IPS-18c (cell line): ENCODE data around the gene ATP5IF1.

Experiments
- H3K4me3 ChIP-seq: 2 replicates; pipeline ENCODE4 v1.7.0; 2013; ENCODE audit warnings: low read depth, mild to moderate bottlenecking, low read length, moderate library complexity; ENCODE audit not compliant: insufficient read depth
- H3K9me3 ChIP-seq: one replicate; pipeline ENCODE4 v1.6.1; 2013; ENCODE audit warnings: mild to moderate bottlenecking, low read length, moderate library complexity; ENCODE audit not compliant: control insufficient read depth, insufficient read depth

Gene ATP5IF1

GRCh38 chr1:28229996-28230395 is 5.9 kb upstream of the ATP5IF1 start:
- Histone ChIP-seq H3K9me3 (no peaks in the 10 kb centered on the region), H3K4me3 (no peak overlapping the region)

- Histone ChIP-seq H3K9me3 (no peaks in the 10 kb centered on the region), H3K4me3 (peak within 1 kb of the TSS; percentile 98)
Observed at GRCh38 chr1:28232558-28233263, 3.2 kb upstream of the ATP5IF1 start, which contains the start of gene DNAJC8. TSS of gene DNAJC8 (minus strand) at chr1:28233029. CDS start at chr1:28232998, 31 bp downstream.

GRCh38 chr1:28233264-28233606 is 2.7 kb upstream of the ATP5IF1 start:
- no peak overlapping the region for H3K4me3 ChIP-seq

DNA sequence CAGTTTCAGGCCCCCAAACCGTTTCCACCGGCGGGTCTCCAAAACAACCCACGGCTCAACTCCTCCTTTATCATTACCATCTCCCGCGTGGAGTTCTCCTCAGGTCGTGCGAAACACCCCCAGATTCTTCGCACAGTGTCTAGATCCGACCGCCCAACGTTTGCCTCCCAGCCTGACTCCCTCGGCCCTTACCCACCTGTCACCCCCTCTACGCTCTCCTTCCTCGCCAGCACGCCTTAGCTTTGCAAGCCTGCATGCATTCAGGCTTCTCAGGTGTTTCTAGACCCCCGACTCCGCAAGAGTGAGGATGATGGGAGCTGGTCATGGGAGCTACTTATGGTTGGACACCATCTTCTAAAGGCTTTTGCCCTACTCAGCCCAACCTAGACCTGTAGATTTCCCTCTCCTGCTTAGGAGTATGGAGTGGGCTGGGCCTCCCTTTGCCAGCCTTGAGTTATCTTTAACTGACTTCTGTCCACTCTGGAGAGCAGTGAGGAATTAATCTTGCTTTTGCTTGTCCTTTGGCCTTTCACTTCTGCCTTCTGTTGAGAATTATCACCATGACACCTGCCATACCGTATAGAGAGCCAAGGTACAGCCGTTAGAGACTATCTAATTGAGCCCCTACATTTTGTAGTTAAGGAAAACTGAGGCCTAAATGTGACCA is 865 bp downstream of the ATP5IF1 start:
- Histone ChIP-seq H3K4me3 (peak overlapping the region; percentile 93), H3K9me3 (no peaks in the 10 kb centered on the region)

More at GRCh38 chr1:28233264-28233606, 2.7 kb upstream of the ATP5IF1 start:
- no peaks in the 10 kb centered on the region for H3K9me3 ChIP-seq

DNA sequence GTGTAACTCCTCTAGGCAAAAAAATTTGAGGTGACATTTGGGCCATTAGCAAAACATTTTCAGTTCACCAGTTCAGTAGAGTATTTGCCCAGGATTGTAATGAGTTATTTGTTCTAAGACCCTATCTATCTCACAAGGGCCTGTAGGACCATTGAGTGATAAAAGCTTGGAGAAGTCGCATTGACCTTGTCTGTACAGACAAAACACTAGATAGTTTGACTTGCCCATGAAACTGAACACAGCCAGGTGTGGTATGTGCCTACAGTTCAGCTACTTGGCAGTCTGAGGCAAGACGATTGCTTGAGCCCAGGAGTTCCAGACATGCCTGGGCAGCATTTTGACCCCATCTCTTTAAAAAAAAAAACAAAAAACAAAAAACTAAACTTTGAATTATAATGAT is 3.1 kb downstream of the ATP5IF1 start:
- no peaks in the 10 kb centered on the region for H3K9me3 ChIP-seq
- no peak overlapping the region for H3K4me3 ChIP-seq

DNA sequence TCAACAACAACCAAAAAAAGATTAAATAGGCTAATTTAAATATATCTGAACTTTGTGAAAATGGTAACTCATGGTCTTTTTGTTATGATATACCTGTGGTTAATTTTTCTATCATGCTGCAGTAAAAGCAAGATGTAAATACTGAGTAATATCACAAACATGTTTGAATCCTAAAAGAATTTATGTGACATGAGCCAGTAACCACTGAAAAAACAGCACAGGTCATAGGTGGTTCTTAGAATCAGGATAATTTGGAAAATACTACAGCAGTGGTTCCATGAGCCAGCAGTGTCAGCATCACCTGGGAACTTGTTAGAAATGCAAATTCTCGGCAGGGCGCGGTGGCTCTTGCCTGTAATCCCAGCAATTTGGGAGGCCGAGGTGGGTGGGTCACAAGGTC is 4.1 kb downstream of the ATP5IF1 start:
- no peak overlapping the region for H3K4me3 ChIP-seq
- H3K9me3 ChIP-seq: no peaks in the 10 kb centered on the region

- H3K4me3 ChIP-seq: no peak overlapping the region
- H3K9me3 ChIP-seq: no peaks in the 10 kb centered on the region
Observed at GRCh38 chr1:28241638-28242241, 5.8 kb downstream of the ATP5IF1 start.

DNA sequence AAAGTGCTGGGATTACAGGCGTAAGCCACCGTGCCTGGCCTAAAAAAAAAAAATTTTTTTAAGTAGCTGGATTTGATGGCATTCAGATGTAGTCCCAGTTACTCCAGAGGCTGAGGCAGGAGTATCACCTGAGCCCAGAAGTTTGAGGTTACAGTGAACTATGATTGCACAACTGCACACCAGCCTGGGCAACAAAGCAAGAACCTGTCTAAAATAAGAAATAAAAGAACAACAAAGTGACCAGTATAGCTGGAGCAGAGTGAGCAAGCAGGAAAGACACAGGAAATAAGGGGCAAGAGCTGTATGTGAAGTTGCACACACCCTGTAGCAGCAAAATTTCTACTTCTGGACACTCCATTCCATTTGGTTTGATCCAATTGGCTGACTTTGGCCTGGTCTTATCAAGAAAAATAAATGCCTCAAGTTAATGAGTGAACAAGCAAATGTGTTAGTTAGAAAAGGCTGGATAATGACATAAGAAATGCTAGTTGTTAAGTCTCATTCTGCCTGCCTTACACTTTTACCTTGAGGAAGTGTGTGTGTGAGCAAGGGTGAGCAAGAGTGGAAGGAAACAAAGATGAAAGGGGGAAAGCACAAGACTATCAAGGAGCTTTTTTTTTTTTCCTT is 7.9 kb downstream of the ATP5IF1 start:
- Histone ChIP-seq H3K4me3 (no peak overlapping the region), H3K9me3 (no peaks in the 10 kb centered on the region)

- Histone ChIP-seq H3K4me3 (no peak overlapping the region), H3K9me3 (no peaks in the 10 kb centered on the region)
Observed at GRCh38 chr1:28244549-28245251, 8.8 kb downstream of the ATP5IF1 start.

GRCh38 chr1:28246427-28246832 is 10.5 kb downstream of the ATP5IF1 start:
- Histone ChIP-seq H3K9me3 (no peaks in the 10 kb centered on the region), H3K4me3 (peak overlapping the region; percentile 39; the same call in 1 of the 2 replicates)

- Histone ChIP-seq H3K4me3 (peak overlapping the region; percentile 29; the same call in 1 of the 2 replicates), H3K9me3 (no peaks in the 10 kb centered on the region)
Observed at GRCh38 chr1:28247612-28248272, 11.8 kb downstream of the ATP5IF1 start.

GRCh38 chr1:28248273-28249012 is 12.5 kb downstream of the ATP5IF1 start:
- Histone ChIP-seq H3K4me3 (0 out of 2 replicates have a peak overlapping the region, but pooled peaks have one; percentile 4), H3K9me3 (no peaks in the 10 kb centered on the region)

- 0 out of 2 replicates have a peak overlapping the region, but pooled peaks have one; percentile 4 for H3K4me3 ChIP-seq
- no peaks in the 10 kb centered on the region for H3K9me3 ChIP-seq
Observed at GRCh38 chr1:28249013-28249865, 13.3 kb downstream of the ATP5IF1 start.

GRCh38 chr1:28249866-28250295 is 14.0 kb downstream of the ATP5IF1 start:
- no peak overlapping the region for H3K4me3 ChIP-seq

GRCh38 chr1:28256197-28256827 is 20.4 kb downstream of the ATP5IF1 start:
- peaks cover 3% of the 10 kb centered on the region for H3K9me3 ChIP-seq
- no peak overlapping the region for H3K4me3 ChIP-seq

More at GRCh38 chr1:28249866-28250295, 14.0 kb downstream of the ATP5IF1 start:
- H3K9me3 ChIP-seq: no peaks in the 10 kb centered on the region
